Esophagus squamous epithelium (tissue), 4 donors: ENCODE measurements around the gene TM9SF3.

Experiments used
- POLR2A ChIP-seq, 4 donors: fragments of 450-650 bp; IDR thresholded peaks; one replicate each; pipeline ENCODE4 v1.6.1; 2017; ENCODE audit warnings: antibody characterized with exemption in 4 of 4, mild to moderate bottlenecking in 4 of 4, moderate library complexity in 3 of 4
- TF ChIP-seq, protein P1 (sequence below), 6 experiments: fragments of 450-650 bp in 4 of 6; fragments of 200-600 bp in 2 of 6; sonication (generic) in 2 of 6; IDR thresholded peaks; one replicate each; pipeline ENCODE4 v1.5.1; 2016 to 2019; ENCODE audit warnings: antibody characterized with exemption in 6 of 6, mild to moderate bottlenecking in 4 of 6, moderate library complexity in 4 of 6

DNA sequence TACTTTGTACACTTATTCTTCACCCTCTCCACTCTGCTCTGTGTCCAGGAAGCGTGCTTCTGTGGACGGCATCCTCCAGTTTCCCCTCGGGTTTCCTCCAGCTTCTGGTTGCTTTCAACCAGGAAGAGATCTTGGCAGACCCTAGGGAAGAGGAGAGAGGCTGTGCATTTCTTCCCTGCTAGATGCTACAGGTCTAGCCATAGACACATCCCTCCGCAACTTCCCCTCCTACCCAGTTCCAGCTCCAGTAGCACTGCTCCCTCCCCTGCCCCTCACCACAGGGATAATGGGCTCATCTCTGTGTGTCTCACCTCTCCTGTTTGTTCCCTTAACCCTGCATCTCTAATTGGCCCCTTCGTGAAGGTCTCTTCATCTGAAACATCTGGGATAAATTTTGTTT lies 89.4 kb downstream of the TM9SF3 start:
- TF ChIP-seq, protein P1, sequence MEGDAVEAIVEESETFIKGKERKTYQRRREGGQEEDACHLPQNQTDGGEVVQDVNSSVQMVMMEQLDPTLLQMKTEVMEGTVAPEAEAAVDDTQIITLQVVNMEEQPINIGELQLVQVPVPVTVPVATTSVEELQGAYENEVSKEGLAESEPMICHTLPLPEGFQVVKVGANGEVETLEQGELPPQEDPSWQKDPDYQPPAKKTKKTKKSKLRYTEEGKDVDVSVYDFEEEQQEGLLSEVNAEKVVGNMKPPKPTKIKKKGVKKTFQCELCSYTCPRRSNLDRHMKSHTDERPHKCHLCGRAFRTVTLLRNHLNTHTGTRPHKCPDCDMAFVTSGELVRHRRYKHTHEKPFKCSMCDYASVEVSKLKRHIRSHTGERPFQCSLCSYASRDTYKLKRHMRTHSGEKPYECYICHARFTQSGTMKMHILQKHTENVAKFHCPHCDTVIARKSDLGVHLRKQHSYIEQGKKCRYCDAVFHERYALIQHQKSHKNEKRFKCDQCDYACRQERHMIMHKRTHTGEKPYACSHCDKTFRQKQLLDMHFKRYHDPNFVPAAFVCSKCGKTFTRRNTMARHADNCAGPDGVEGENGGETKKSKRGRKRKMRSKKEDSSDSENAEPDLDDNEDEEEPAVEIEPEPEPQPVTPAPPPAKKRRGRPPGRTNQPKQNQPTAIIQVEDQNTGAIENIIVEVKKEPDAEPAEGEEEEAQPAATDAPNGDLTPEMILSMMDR (IDR thresholded peaks at IDR 0.05), result no peak
- TF ChIP-seq POLR2A (IDR thresholded peaks at IDR 0.05), result no peak
